Neural progenitor cell (in vitro differentiated cells): Measurements from ENCODE around the gene CAMSAP1.

Experiments
- CTCF ChIP-seq: fragments of 200-600 bp; sonication (generic); IDR thresholded peaks from 2 replicates; pipeline ENCODE4 v1.5.1; 2017; ENCODE audit warnings: antibody characterized with exemption, mild to moderate bottlenecking
- EZH2 ChIP-seq: fragments of 200-600 bp; sonication (generic); IDR thresholded peaks from 2 replicates; pipeline ENCODE4 v1.6.1; 2017; ENCODE audit warnings: antibody characterized with exemption, mild to moderate bottlenecking, moderate library complexity

- no peak for TF ChIP-seq CTCF
- TF ChIP-seq EZH2 = no peak
These were observed 81.7 kb downstream of the CAMSAP1 start for GRCh38 chr9:135825435-135826187.
